Natural killer cell (primary cell): ENCODE results near the gene GTPBP4. TPM values are rescaled to one million over a fixed set of nuclear protein-coding genes. Genes with fewer than 3 reads are reported as not detected.

Source experiments
- ATAC-seq, 3 donors: fragments of 150-1000 bp in 2 of 3; fragments of 200-7000 bp in 1 of 3; cut with Tn5 transposase; 1 replicate in 1 of 3; 2 replicates in 2 of 3; pipeline ENCODE4 v1.10.0; 2021; ENCODE audit warnings: mild to moderate bottlenecking in 2 of 3, moderate library complexity in 2 of 3
- DNase-seq, 2 donors: peaks; one replicate each; pipeline versions ENCODE4 v3.0.0 to v3.0.0-alpha.2; 2013 to 2021; ENCODE audit warnings: mixed read lengths in 1 of 2
- H3K27ac ChIP-seq: one replicate; pipeline ENCODE4 v1.5.1; 2013; ENCODE audit warnings: mild to moderate bottlenecking, low read length
- H3K27me3 ChIP-seq: one replicate; pipeline ENCODE4 v1.6.1; 2013; ENCODE audit warnings: low read length; ENCODE audit not compliant: control insufficient read depth, insufficient read depth
- H3K36me3 ChIP-seq: one replicate; pipeline ENCODE4 v1.6.1; 2013; ENCODE audit warnings: low read length; ENCODE audit not compliant: control insufficient read depth, insufficient read depth
- H3K4me1 ChIP-seq: one replicate; pipeline ENCODE4 v1.6.1; 2013; ENCODE audit warnings: low read length; ENCODE audit not compliant: control insufficient read depth, insufficient read depth
- H3K4me3 ChIP-seq: one replicate; pipeline ENCODE4 v1.5.1; 2013; ENCODE audit warnings: low read length
- H3K9me3 ChIP-seq: one replicate; pipeline ENCODE4 v1.6.1; 2013; ENCODE audit warnings: low read length; ENCODE audit not compliant: control insufficient read depth, insufficient read depth
- H3K27ac Mint-ChIP-seq, 2 donors: one replicate each; pipeline ENCODE4 v1.8.0; 2022; ENCODE audit warnings: mild to moderate bottlenecking in 2 of 2, mixed read lengths in 2 of 2, moderate library complexity in 1 of 2
- H3K27me3 Mint-ChIP-seq, 2 donors: one replicate each; pipeline ENCODE4 v1.8.0; 2022; ENCODE audit warnings: low read depth in 2 of 2, mixed read lengths in 2 of 2
- H3K36me3 Mint-ChIP-seq: one replicate; pipeline ENCODE4 v1.8.0; 2022; ENCODE audit warnings: mixed read lengths
- H3K4me1 Mint-ChIP-seq, 2 donors: one replicate each; pipeline ENCODE4 v1.8.0; 2022; ENCODE audit warnings: mixed read lengths in 2 of 2
- H3K4me3 Mint-ChIP-seq: one replicate; pipeline ENCODE4 v1.8.0; 2022; ENCODE audit warnings: mild to moderate bottlenecking, moderate library complexity, mixed read lengths
- H3K9me3 Mint-ChIP-seq, 2 donors: one replicate each; pipeline ENCODE4 v1.8.0; 2022; ENCODE audit warnings: mixed read lengths in 2 of 2
- CTCF ChIP-seq: fragments of 200-600 bp; IDR thresholded peaks from one replicate; pipeline ENCODE4 v1.8.0; 2022; ENCODE audit warnings: antibody characterized with exemption
- WGBS: methylation state at CpG from one replicate; pipeline ENCODE4 v1.1.7; 2013; ENCODE audit warnings: missing lambda C conversion rate; ENCODE audit not compliant: insufficient coverage; 5-methylcytosine and 5-hydroxymethylcytosine counted together
- intact Hi-C: fragments of 100-400 bp; cut with micrococcal nuclease; formaldehyde crosslinking; loops from one replicate; pipeline ENCODE4 v1.14.2; 2022
- total RNA-seq, 4 donors: library from RNA; stranded (reverse); fragments of 120-200 nt in 1 of 4; gene quantifications; one replicate each; pipeline versions ENCODE4 v1.2.3 to v1.2.4, GENCODE V29; 2013 to 2022

Gene GTPBP4
- total RNA-seq, 3 donors from 2014 or later (not counting 1 experiment from before 2014, with no cell fraction given): 53.9 to 99.6 (median 72.5) TPM

DNA sequence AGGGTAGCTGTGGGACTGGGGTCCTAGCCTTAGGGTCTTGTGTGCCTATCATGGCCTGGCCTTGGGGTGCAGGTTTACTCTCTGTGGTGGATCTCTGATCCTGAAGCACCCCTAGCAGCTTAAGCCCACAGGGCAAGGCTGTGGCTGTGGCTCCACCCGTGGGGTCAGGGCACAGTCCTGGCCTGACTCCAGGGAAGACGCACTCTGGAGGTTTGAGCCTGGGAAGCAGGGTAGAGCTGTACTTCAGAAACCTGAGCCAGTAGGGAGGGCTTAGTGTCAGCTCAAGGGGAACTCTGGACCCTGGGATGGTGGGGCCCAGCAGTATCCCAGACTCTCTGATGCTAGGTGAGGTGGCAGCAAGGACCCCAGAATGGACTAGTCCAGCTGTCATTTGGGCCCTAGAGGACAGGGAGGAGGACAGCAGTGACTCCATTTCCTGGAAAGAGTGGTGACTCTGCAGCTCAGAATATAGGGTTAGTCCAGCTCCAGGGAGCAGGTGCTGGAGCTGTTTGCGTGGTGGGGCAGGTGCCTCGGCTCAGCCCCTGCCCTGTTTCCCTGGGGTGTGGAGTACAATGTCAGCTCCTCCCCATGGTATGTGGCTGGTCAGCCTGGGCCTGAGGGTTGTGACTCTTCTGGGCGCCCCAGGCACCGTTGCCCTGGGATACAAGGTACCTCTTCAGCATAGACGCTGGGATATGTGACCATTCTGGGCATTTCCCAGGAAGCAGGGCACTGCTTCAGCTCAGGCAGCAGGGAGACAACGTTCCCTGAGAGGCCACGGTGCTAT, 15.8 kb downstream of the GTPBP4 start:
- intact Hi-C loops: no loop called here
- ATAC-seq: no peak
- no peak for TF ChIP-seq CTCF

GRCh38 chr10:1006573-1006972, 18.3 kb downstream of the GTPBP4 start:
- Mint-ChIP-seq H3K9me3 (peaks cover 0 to 3% of the 10 kb centered on the region in 2 donors), H3K27me3 (no peaks in the 10 kb centered on the region), H3K36me3 (peaks cover 46% of the 10 kb centered on the region), H3K27ac (no peak overlapping the region), H3K4me3 (no peak overlapping the region), H3K4me1 (peaks cover 0 to 33% of the 10 kb centered on the region in 2 donors)
- peaks cover 88% of the 10 kb centered on the region for H3K36me3 ChIP-seq
- H3K27me3 ChIP-seq: no peaks in the 10 kb centered on the region
- DNase-seq (no peak), ATAC-seq (no peak)
- WGBS: 96% methylated on average over 9 of the region's 9 CpGs
- no peaks in the 10 kb centered on the region for H3K4me1 ChIP-seq
- H3K9me3 ChIP-seq: no peaks in the 10 kb centered on the region
- no peak overlapping the region for H3K4me3 ChIP-seq
- no peak for TF ChIP-seq CTCF
- intact Hi-C loops: no loop called here
- H3K27ac ChIP-seq: no peak overlapping the region

More for the DNA sequence above, 15.8 kb downstream of the GTPBP4 start:
- WGBS: 96% methylated on average over 9 of the region's 9 CpGs
- H3K27me3 ChIP-seq: no peaks in the 10 kb centered on the region
- H3K36me3 ChIP-seq: peaks cover 82% of the 10 kb centered on the region
- H3K4me3 Mint-ChIP-seq: no peak overlapping the region
- H3K27ac Mint-ChIP-seq: peak overlapping the region in 1 of 2 donors; percentile 38
- H3K9me3 ChIP-seq: no peaks in the 10 kb centered on the region
- H3K9me3 Mint-ChIP-seq: peaks cover 0 to 3% of the 10 kb centered on the region in 2 donors
- no peak overlapping the region for H3K4me3 ChIP-seq
- no peak overlapping the region for H3K27ac ChIP-seq
- peaks cover 7 to 8% of the 10 kb centered on the region in 2 donors for H3K4me1 Mint-ChIP-seq
- no peaks in the 10 kb centered on the region for H3K4me1 ChIP-seq
- no peak for DNase-seq
- H3K27me3 Mint-ChIP-seq: no peaks in the 10 kb centered on the region
- H3K36me3 Mint-ChIP-seq: peaks cover 46% of the 10 kb centered on the region

DNA sequence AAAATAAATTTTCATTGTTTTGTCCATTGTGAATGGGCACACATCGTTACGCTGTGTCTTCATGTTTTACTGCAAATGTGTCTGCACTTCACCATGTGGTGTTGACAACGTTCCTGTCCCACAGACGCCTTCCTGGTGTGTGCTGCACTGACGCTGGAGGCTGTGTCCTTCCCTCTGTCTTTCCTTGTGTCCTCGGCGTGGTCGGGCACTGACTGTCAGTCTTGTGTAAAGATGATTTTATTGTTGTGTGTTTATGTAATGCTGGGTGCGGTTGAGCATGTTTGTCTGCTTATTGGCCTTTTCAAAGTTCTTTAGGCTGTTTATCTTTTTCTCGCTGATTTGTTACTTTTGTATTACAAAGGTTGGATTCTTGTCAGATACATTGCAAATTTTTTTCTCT, 19.3 kb downstream of the GTPBP4 start:
- peak overlapping the region in 1 of 2 donors; percentile 2 for H3K27ac Mint-ChIP-seq
- H3K9me3 Mint-ChIP-seq: no peaks in the 10 kb centered on the region
- Histone ChIP-seq H3K27ac (no peak overlapping the region), H3K36me3 (peaks cover 90% of the 10 kb centered on the region), H3K4me3 (no peak overlapping the region), H3K27me3 (no peaks in the 10 kb centered on the region), H3K9me3 (no peaks in the 10 kb centered on the region), H3K4me1 (no peaks in the 10 kb centered on the region)
- H3K4me1 Mint-ChIP-seq: peaks cover 0 to 39% of the 10 kb centered on the region in 2 donors
- DNase-seq (no peak), ATAC-seq (no peak)
- H3K36me3 Mint-ChIP-seq: peaks cover 46% of the 10 kb centered on the region
- no peak for TF ChIP-seq CTCF
- intact Hi-C loops: no loop called here
- no peak overlapping the region for H3K4me3 Mint-ChIP-seq
- WGBS: 98% methylated on average over 9 of the region's 10 CpGs
- no peaks in the 10 kb centered on the region for H3K27me3 Mint-ChIP-seq
